Nephron (organoid): ENCODE measurements around the gene ABRACL.
"Not testable (repeated sequence)": the region's sequence is repeated elsewhere in the genome, so short reads cannot be mapped to it uniquely, and the experiment has no call there.

Experiments used
- H3K27ac Mint-ChIP-seq, 3 experiments: 2 replicates each; pipeline ENCODE4 v1.8.0; 2020; ENCODE audit warnings: mixed read lengths in 3 of 3, mild to moderate bottlenecking in 2 of 3, moderate library complexity in 1 of 3
- H3K27me3 Mint-ChIP-seq: 2 replicates; pipeline ENCODE4 v1.8.0; 2021; ENCODE audit warnings: low read depth, mild to moderate bottlenecking, moderate library complexity, mixed read lengths
- H3K36me3 Mint-ChIP-seq: 2 replicates; pipeline ENCODE4 v1.8.0; 2020; ENCODE audit warnings: low read depth, mixed read lengths
- H3K4me1 Mint-ChIP-seq: 2 replicates; pipeline ENCODE4 v1.8.0; 2020; ENCODE audit warnings: mixed read lengths
- H3K4me3 Mint-ChIP-seq, 3 experiments: 2 replicates each; pipeline ENCODE4 v1.8.0; 2020; ENCODE audit warnings: mild to moderate bottlenecking in 3 of 3, mixed read lengths in 3 of 3, moderate library complexity in 2 of 3
- H3K9me3 Mint-ChIP-seq: 2 replicates; pipeline ENCODE4 v1.8.0; 2020; ENCODE audit warnings: mixed read lengths
- CTCF ChIP-seq, 3 experiments: fragments of 200-600 bp; sonication (generic); IDR thresholded peaks; one replicate each; pipeline ENCODE4 v1.5.0; 2021; ENCODE audit warnings: antibody characterized with exemption in 3 of 3; ENCODE audit not compliant: unreplicated experiment in 3 of 3

Gene ABRACL

GRCh38 chr6:139016337-139017213 lies 12.0 kb upstream of the ABRACL start:
- Mint-ChIP-seq H3K9me3 (no peaks in the 10 kb centered on the region), H3K4me1 (peaks cover 40% of the 10 kb centered on the region), H3K27ac (peak overlapping the region; percentile 74 to 88 (median 84)), H3K27me3 (no peaks in the 10 kb centered on the region), H3K36me3 (no peaks in the 10 kb centered on the region), H3K4me3 (no peak overlapping the region)
- no peak for TF ChIP-seq CTCF (IDR thresholded peaks at IDR 0.05; ENCODE audit: unreplicated experiment in 3 of 3)

GRCh38 chr6:139017227-139017626 lies 11.3 kb upstream of the ABRACL start:
- TF ChIP-seq CTCF (IDR thresholded peaks at IDR 0.05; ENCODE audit: unreplicated experiment in 3 of 3): no peak
- peak overlapping the region; percentile 74 to 88 (median 84) for H3K27ac Mint-ChIP-seq
- H3K36me3 Mint-ChIP-seq: no peaks in the 10 kb centered on the region
- H3K4me3 Mint-ChIP-seq: no peak overlapping the region
- H3K4me1 Mint-ChIP-seq: peaks cover 40% of the 10 kb centered on the region
- H3K27me3 Mint-ChIP-seq: no peaks in the 10 kb centered on the region
- no peaks in the 10 kb centered on the region for H3K9me3 Mint-ChIP-seq

- Mint-ChIP-seq H3K4me1 (peaks cover 32% of the 10 kb centered on the region), H3K36me3 (no peaks in the 10 kb centered on the region), H3K4me3 (no peak overlapping the region), H3K27me3 (no peaks in the 10 kb centered on the region), H3K27ac (no peak overlapping the region), H3K9me3 (no peaks in the 10 kb centered on the region)
- no peak for TF ChIP-seq CTCF (IDR thresholded peaks at IDR 0.05; ENCODE audit: unreplicated experiment in 3 of 3)
Measured at GRCh38 chr6:139019722-139020121, 8.8 kb upstream of the ABRACL start.

GRCh38 chr6:139020689-139021088 lies 7.9 kb upstream of the ABRACL start:
- no peak for TF ChIP-seq CTCF (IDR thresholded peaks at IDR 0.05; ENCODE audit: unreplicated experiment in 3 of 3)
- H3K4me3 Mint-ChIP-seq: no peak overlapping the region
- H3K4me1 Mint-ChIP-seq: peaks cover 23% of the 10 kb centered on the region

GRCh38 chr6:139025416-139025815 lies 3.1 kb upstream of the ABRACL start:
- H3K36me3 Mint-ChIP-seq, H3K4me3 Mint-ChIP-seq, H3K27ac Mint-ChIP-seq, H3K9me3 Mint-ChIP-seq, H3K27me3 Mint-ChIP-seq: not testable (repeated sequence)
- peaks cover 13% of the 10 kb centered on the region for H3K4me1 Mint-ChIP-seq

More at GRCh38 chr6:139020689-139021088, 7.9 kb upstream of the ABRACL start:
- Mint-ChIP-seq H3K27ac (no peak overlapping the region), H3K9me3 (no peaks in the 10 kb centered on the region), H3K36me3 (no peaks in the 10 kb centered on the region), H3K27me3 (no peaks in the 10 kb centered on the region)

- no peak for TF ChIP-seq CTCF (IDR thresholded peaks at IDR 0.05; ENCODE audit: unreplicated experiment in 3 of 3)
- Mint-ChIP-seq H3K36me3 (peaks cover under 1% of the 10 kb centered on the region), H3K9me3 (no peaks in the 10 kb centered on the region), H3K27me3 (no peaks in the 10 kb centered on the region), H3K4me3 (peak overlapping the region; percentile 93 to 96 (median 94)), H3K4me1 (peaks cover 13% of the 10 kb centered on the region), H3K27ac (peak overlapping the region; percentile 88 to 90 (median 90))
Measured at GRCh38 chr6:139027620-139028182, 844 bp upstream of the ABRACL start.
